ENCODE data around the gene CHCHD3.

The CHCHD3 gene

DNA sequence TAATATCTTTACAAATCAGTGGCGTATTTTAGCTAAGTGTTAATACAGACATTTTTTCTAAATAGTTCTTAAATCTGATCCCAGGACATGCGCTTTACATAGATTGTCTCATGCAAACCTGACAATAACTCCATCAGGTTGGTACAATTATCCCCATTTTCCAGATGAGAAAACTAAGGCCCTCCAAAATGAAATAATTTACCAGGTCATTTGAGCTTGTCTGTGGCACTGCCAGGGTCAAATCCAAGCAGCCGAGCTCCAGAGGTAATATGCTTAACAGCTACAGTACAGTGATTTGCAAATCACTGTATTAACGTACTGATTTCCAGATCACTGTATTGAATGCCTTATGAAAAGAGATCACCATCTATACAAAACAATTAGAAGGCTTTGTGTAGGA lies 223.1 kb downstream of the CHCHD3 start:
- no peaks in the 10 kb centered on the region for H3K36me3 ChIP-seq (ENCODE audit: control insufficient read depth, insufficient read depth, low read length)
- no peak overlapping the region for H3K4me3 ChIP-seq (ENCODE audit: low read length)
- H3K9me3 ChIP-seq (ENCODE audit: control insufficient read depth, insufficient read depth, low read length), result no peaks in the 10 kb centered on the region
- WGBS (ENCODE audit: insufficient coverage, insufficient read length), result no CpG with 5 or more reads among the region's 4 CpGs
- peaks cover 3% of the 10 kb centered on the region; the same call in 1 of the 2 replicates for H3K4me1 ChIP-seq (ENCODE audit: control insufficient read depth, insufficient read depth, low read length)
- no peak for DNase-seq (ENCODE audit: low read depth, low spot score)
- no peaks in the 10 kb centered on the region for H3K27me3 ChIP-seq (ENCODE audit: control insufficient read depth, insufficient read depth, low read length)
- H3K27ac ChIP-seq (ENCODE audit: low read length), result no peak overlapping the region

- H3K4me3 ChIP-seq (ENCODE audit: low read length), result no peak overlapping the region
- H3K27me3 ChIP-seq (ENCODE audit: control insufficient read depth, insufficient read depth, low read length), result no peaks in the 10 kb centered on the region
- no peaks in the 10 kb centered on the region for H3K36me3 ChIP-seq (ENCODE audit: control insufficient read depth, insufficient read depth, low read length)
- no peak for DNase-seq (ENCODE audit: low read depth, low spot score)
- WGBS (ENCODE audit: insufficient coverage, insufficient read length), result no CpG with 5 or more reads among the region's 2 CpGs
- no peaks in the 10 kb centered on the region for H3K9me3 ChIP-seq (ENCODE audit: control insufficient read depth, insufficient read depth, low read length)
- no peak overlapping the region for H3K27ac ChIP-seq (ENCODE audit: low read length)
- H3K4me1 ChIP-seq (ENCODE audit: control insufficient read depth, insufficient read depth, low read length), result peaks cover 3% of the 10 kb centered on the region; the same call in 1 of the 2 replicates
Observed at GRCh38 chr7:132858251-132858650, 223.6 kb downstream of the CHCHD3 start.

- H3K27ac ChIP-seq (ENCODE audit: low read length), result no peak overlapping the region
- H3K4me1 ChIP-seq (ENCODE audit: control insufficient read depth, insufficient read depth, low read length), result peaks cover 3% of the 10 kb centered on the region; the same call in 1 of the 2 replicates
- H3K4me3 ChIP-seq (ENCODE audit: low read length), result no peak overlapping the region
- H3K27me3 ChIP-seq (ENCODE audit: control insufficient read depth, insufficient read depth, low read length), result no peaks in the 10 kb centered on the region
- H3K36me3 ChIP-seq (ENCODE audit: control insufficient read depth, insufficient read depth, low read length), result no peaks in the 10 kb centered on the region
- no peak for DNase-seq (ENCODE audit: low read depth, low spot score)
- no CpG with 5 or more reads among the region's 4 CpGs for WGBS (ENCODE audit: insufficient coverage, insufficient read length)
- no peaks in the 10 kb centered on the region for H3K9me3 ChIP-seq (ENCODE audit: control insufficient read depth, insufficient read depth, low read length)
Observed at GRCh38 chr7:132857703-132858102, 224.2 kb downstream of the CHCHD3 start.

DNA sequence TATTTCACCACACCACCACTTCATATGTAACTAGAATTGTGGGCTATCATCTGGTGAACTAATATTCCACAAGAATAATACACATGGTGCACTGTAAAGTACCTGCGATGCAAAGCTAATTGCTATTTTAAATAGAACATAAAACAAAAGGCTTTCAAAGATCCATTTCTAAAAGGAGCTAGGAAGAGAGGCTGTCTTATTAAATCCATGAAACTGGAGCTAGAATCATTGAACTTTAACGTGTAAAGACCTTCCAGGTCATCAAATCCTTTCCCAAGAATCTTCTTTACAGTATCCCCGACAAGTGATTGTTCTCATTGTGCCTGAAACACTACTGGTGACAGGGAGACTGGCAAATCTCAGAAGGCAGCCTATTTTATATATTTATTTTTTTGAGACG lies 224.9 kb downstream of the CHCHD3 start:
- Histone ChIP-seq H3K27me3 (ENCODE audit: control insufficient read depth, insufficient read depth, low read length) (no peaks in the 10 kb centered on the region), H3K27ac (ENCODE audit: low read length) (no peak overlapping the region), H3K4me1 (ENCODE audit: control insufficient read depth, insufficient read depth, low read length) (peaks cover 3% of the 10 kb centered on the region; the same call in 1 of the 2 replicates), H3K9me3 (ENCODE audit: control insufficient read depth, insufficient read depth, low read length) (no peaks in the 10 kb centered on the region), H3K36me3 (ENCODE audit: control insufficient read depth, insufficient read depth, low read length) (no peaks in the 10 kb centered on the region), H3K4me3 (ENCODE audit: low read length) (no peak overlapping the region)
- DNase-seq (ENCODE audit: low read depth, low spot score), result no peak
- no CpG with 5 or more reads among the region's 4 CpGs for WGBS (ENCODE audit: insufficient coverage, insufficient read length)

DNA sequence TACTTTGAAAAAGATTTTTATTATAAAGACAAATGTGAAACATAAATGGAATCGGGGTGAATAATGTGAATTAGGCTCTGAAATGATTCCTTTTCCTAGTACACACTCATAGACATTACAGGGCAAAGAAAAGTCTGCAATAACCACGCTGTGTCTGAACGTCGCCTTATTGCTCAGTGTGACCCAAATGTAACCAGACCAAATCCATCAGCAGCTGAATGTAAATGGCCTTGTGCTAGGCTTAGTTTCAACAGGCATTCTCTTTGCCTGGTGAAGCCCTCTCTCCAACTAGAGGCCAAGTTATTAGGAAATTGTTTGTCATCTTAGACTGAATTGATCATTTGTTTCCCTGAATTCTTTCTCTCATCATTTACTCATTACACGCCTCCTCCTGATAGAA lies 225.5 kb downstream of the CHCHD3 start:
- DNase-seq (ENCODE audit: low read depth, low spot score), result no peak
- Histone ChIP-seq H3K27ac (ENCODE audit: low read length) (no peak overlapping the region), H3K27me3 (ENCODE audit: control insufficient read depth, insufficient read depth, low read length) (no peaks in the 10 kb centered on the region), H3K36me3 (ENCODE audit: control insufficient read depth, insufficient read depth, low read length) (no peaks in the 10 kb centered on the region), H3K9me3 (ENCODE audit: control insufficient read depth, insufficient read depth, low read length) (no peaks in the 10 kb centered on the region), H3K4me1 (ENCODE audit: control insufficient read depth, insufficient read depth, low read length) (peaks cover 3% of the 10 kb centered on the region; the same call in 1 of the 2 replicates), H3K4me3 (ENCODE audit: low read length) (no peak overlapping the region)
- no CpG with 5 or more reads among the region's 5 CpGs for WGBS (ENCODE audit: insufficient coverage, insufficient read length)

- Histone ChIP-seq H3K4me3 (ENCODE audit: low read length) (no peak overlapping the region), H3K4me1 (ENCODE audit: control insufficient read depth, insufficient read depth, low read length) (peaks cover 3% of the 10 kb centered on the region; the same call in 1 of the 2 replicates), H3K36me3 (ENCODE audit: control insufficient read depth, insufficient read depth, low read length) (no peaks in the 10 kb centered on the region), H3K27ac (ENCODE audit: low read length) (no peak overlapping the region), H3K27me3 (ENCODE audit: control insufficient read depth, insufficient read depth, low read length) (no peaks in the 10 kb centered on the region), H3K9me3 (ENCODE audit: control insufficient read depth, insufficient read depth, low read length) (no peaks in the 10 kb centered on the region)
- WGBS (ENCODE audit: insufficient coverage, insufficient read length), result no CpG with 5 or more reads among the region's 2 CpGs
- DNase-seq (ENCODE audit: low read depth, low spot score), result no peak
Observed at GRCh38 chr7:132855901-132856300, 226.0 kb downstream of the CHCHD3 start.

- H3K4me1 ChIP-seq (ENCODE audit: control insufficient read depth, insufficient read depth, low read length), result peaks cover 3% of the 10 kb centered on the region; the same call in 1 of the 2 replicates
- H3K4me3 ChIP-seq (ENCODE audit: low read length), result no peak overlapping the region
- no peak for DNase-seq (ENCODE audit: low read depth, low spot score)
- H3K9me3 ChIP-seq (ENCODE audit: control insufficient read depth, insufficient read depth, low read length), result no peaks in the 10 kb centered on the region
- H3K27me3 ChIP-seq (ENCODE audit: control insufficient read depth, insufficient read depth, low read length), result no peaks in the 10 kb centered on the region
- no peak overlapping the region for H3K27ac ChIP-seq (ENCODE audit: low read length)
- no CpG with 5 or more reads among the region's 1 CpG for WGBS (ENCODE audit: insufficient coverage, insufficient read length)
- no peaks in the 10 kb centered on the region for H3K36me3 ChIP-seq (ENCODE audit: control insufficient read depth, insufficient read depth, low read length)
Observed at GRCh38 chr7:132854238-132854637, 227.7 kb downstream of the CHCHD3 start.

- no peak overlapping the region for H3K27ac ChIP-seq (ENCODE audit: low read length)
- H3K36me3 ChIP-seq (ENCODE audit: control insufficient read depth, insufficient read depth, low read length), result no peaks in the 10 kb centered on the region
- H3K4me1 ChIP-seq (ENCODE audit: control insufficient read depth, insufficient read depth, low read length), result no peaks in the 10 kb centered on the region
- no CpG with 5 or more reads among the region's 7 CpGs for WGBS (ENCODE audit: insufficient coverage, insufficient read length)
- no peaks in the 10 kb centered on the region for H3K9me3 ChIP-seq (ENCODE audit: control insufficient read depth, insufficient read depth, low read length)
- no peak overlapping the region for H3K4me3 ChIP-seq (ENCODE audit: low read length)
- no peaks in the 10 kb centered on the region for H3K27me3 ChIP-seq (ENCODE audit: control insufficient read depth, insufficient read depth, low read length)
- DNase-seq (ENCODE audit: low read depth, low spot score), result no peak
Observed at GRCh38 chr7:132847376-132847775, 234.5 kb downstream of the CHCHD3 start.

DNA sequence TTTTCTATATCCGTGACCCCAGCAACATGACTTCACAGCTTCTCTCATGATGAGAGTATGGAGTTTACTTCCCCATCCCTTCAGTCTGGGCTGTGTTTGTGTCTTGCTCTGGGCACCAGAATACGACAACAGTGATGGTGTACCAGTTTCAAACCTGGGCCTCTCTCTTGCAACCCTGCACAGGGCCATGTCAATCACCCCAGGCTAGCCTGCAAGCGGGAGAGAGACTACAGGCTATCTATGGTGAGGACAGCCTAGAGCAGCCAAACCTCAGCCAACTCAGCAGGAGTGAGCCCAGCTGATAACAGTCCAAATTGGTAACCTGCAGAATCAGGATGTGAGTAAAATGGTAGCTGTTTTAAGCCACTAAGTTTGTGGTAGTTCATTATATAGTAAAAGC lies 235.8 kb downstream of the CHCHD3 start:
- no peak overlapping the region for H3K4me3 ChIP-seq (ENCODE audit: low read length)
- WGBS (ENCODE audit: insufficient coverage, insufficient read length), result no CpG with 5 or more reads among the region's 3 CpGs
- no peak overlapping the region for H3K27ac ChIP-seq (ENCODE audit: low read length)
- DNase-seq (ENCODE audit: low read depth, low spot score), result no peak
- H3K27me3 ChIP-seq (ENCODE audit: control insufficient read depth, insufficient read depth, low read length), result no peaks in the 10 kb centered on the region
- H3K36me3 ChIP-seq (ENCODE audit: control insufficient read depth, insufficient read depth, low read length), result no peaks in the 10 kb centered on the region
- H3K9me3 ChIP-seq (ENCODE audit: control insufficient read depth, insufficient read depth, low read length), result no peaks in the 10 kb centered on the region
- H3K4me1 ChIP-seq (ENCODE audit: control insufficient read depth, insufficient read depth, low read length), result no peaks in the 10 kb centered on the region

DNA sequence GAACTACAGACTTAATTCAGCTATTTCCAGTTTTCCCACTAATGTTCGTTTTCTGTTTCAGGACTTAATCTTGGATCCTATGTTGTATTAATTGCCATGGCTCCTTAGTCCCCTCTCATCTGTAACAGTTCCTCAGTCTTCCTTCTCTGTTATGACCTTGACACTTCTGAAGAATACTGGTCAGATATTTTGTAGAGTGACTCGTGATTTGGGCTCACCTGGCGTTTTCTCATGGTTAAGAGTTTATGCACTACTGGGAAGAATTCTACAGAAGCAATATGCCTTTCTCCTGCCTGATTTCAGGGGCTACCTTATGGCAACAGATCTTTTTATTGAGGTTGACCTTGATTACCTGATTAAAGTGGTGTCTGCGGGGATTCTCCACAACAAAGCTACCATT lies 239.4 kb downstream of the CHCHD3 start:
- no peaks in the 10 kb centered on the region for H3K4me1 ChIP-seq (ENCODE audit: control insufficient read depth, insufficient read depth, low read length)
- H3K4me3 ChIP-seq (ENCODE audit: low read length), result no peak overlapping the region
- H3K9me3 ChIP-seq (ENCODE audit: control insufficient read depth, insufficient read depth, low read length), result no peaks in the 10 kb centered on the region
- H3K27me3 ChIP-seq (ENCODE audit: control insufficient read depth, insufficient read depth, low read length), result no peaks in the 10 kb centered on the region
- H3K36me3 ChIP-seq (ENCODE audit: control insufficient read depth, insufficient read depth, low read length), result no peaks in the 10 kb centered on the region
- WGBS (ENCODE audit: insufficient coverage, insufficient read length), result no CpG with 5 or more reads among the region's 4 CpGs
- no peak overlapping the region for H3K27ac ChIP-seq (ENCODE audit: low read length)
- DNase-seq (ENCODE audit: low read depth, low spot score), result no peak

GRCh38 chr7:132840199-132840598 lies 241.7 kb downstream of the CHCHD3 start:
- no peak overlapping the region for H3K4me3 ChIP-seq (ENCODE audit: low read length)
- no peaks in the 10 kb centered on the region for H3K27me3 ChIP-seq (ENCODE audit: control insufficient read depth, insufficient read depth, low read length)
- H3K27ac ChIP-seq (ENCODE audit: low read length), result no peak overlapping the region
- no peaks in the 10 kb centered on the region for H3K9me3 ChIP-seq (ENCODE audit: control insufficient read depth, insufficient read depth, low read length)
- DNase-seq (ENCODE audit: low read depth, low spot score), result no peak
- no peaks in the 10 kb centered on the region for H3K4me1 ChIP-seq (ENCODE audit: control insufficient read depth, insufficient read depth, low read length)
- no peaks in the 10 kb centered on the region for H3K36me3 ChIP-seq (ENCODE audit: control insufficient read depth, insufficient read depth, low read length)
- no CpG with 5 or more reads among the region's 1 CpG for whole genome bisulfite sequencing (ENCODE audit: insufficient coverage, insufficient read length)

All from iPS DF 6.9 (cell line).